ENCODE measurements around the gene COL23A1.

Gene COL23A1

GRCh38 chr5:178475422-178475821, 114.8 kb downstream of the COL23A1 start:
- no peak for DNase-seq (ENCODE audit: low read depth)

GRCh38 chr5:178474562-178475184, 115.5 kb downstream of the COL23A1 start:
- DNase-seq (ENCODE audit: low read depth), result no peak

GRCh38 chr5:178473854-178474253, 116.3 kb downstream of the COL23A1 start:
- no peak for DNase-seq (ENCODE audit: low read depth)

GRCh38 chr5:178472138-178472537, 118.1 kb downstream of the COL23A1 start:
- no peak for DNase-seq (ENCODE audit: low read depth)

GRCh38 chr5:178471711-178472110, 118.5 kb downstream of the COL23A1 start:
- no peak for DNase-seq (ENCODE audit: low read depth)

- DNase-seq (ENCODE audit: low read depth), result no peak
Observed at GRCh38 chr5:178470760-178471025, 119.5 kb downstream of the COL23A1 start.

GRCh38 chr5:178469975-178470759, 120.0 kb downstream of the COL23A1 start:
- no peak for DNase-seq (ENCODE audit: low read depth)

- no peak for DNase-seq (ENCODE audit: low read depth)
Observed at GRCh38 chr5:178469011-178469974, 120.9 kb downstream of the COL23A1 start.

- DNase-seq (ENCODE audit: low read depth), result no peak
Observed at GRCh38 chr5:178468196-178468685, 122.0 kb downstream of the COL23A1 start.

- DNase-seq (ENCODE audit: low read depth), result no peak
Observed at GRCh38 chr5:178467568-178468195, 122.5 kb downstream of the COL23A1 start.

- no peak for DNase-seq (ENCODE audit: low read depth)
Observed at GRCh38 chr5:178467205-178467567, 123.0 kb downstream of the COL23A1 start.

- DNase-seq (ENCODE audit: low read depth), result no peak
Observed at GRCh38 chr5:178466342-178466741, 123.9 kb downstream of the COL23A1 start.

GRCh38 chr5:178465861-178466288, 124.3 kb downstream of the COL23A1 start:
- no peak for DNase-seq (ENCODE audit: low read depth)

- no peak for DNase-seq (ENCODE audit: low read depth)
Observed at GRCh38 chr5:178465228-178465860, 124.8 kb downstream of the COL23A1 start.

- no peak for DNase-seq (ENCODE audit: low read depth)
Observed at GRCh38 chr5:178464431-178465048, 125.7 kb downstream of the COL23A1 start.

GRCh38 chr5:178463321-178464155, 126.7 kb downstream of the COL23A1 start:
- no peak for DNase-seq (ENCODE audit: low read depth)

- no peak for DNase-seq (ENCODE audit: low read depth)
Observed at GRCh38 chr5:178462816-178463215, 127.4 kb downstream of the COL23A1 start.

- no peak for DNase-seq (ENCODE audit: low read depth)
Observed at GRCh38 chr5:178462076-178462475, 128.1 kb downstream of the COL23A1 start.

- no peak for DNase-seq (ENCODE audit: low read depth)
Observed at GRCh38 chr5:178461004-178461730, 129.0 kb downstream of the COL23A1 start.

GRCh38 chr5:178460598-178460997, 129.6 kb downstream of the COL23A1 start:
- DNase-seq (ENCODE audit: low read depth), result no peak

Data from fibroblast of the conjunctiva (primary cell).